Measurements from ENCODE around the gene SNAPC2.

Gene SNAPC2

GRCh38 chr19:7894612-7895309, 25.4 kb upstream of the SNAPC2 start:
- no peak for DNase-seq (ENCODE audit: low read depth)
- TF ChIP-seq CTCF (conservative IDR thresholded peaks at IDR 0.05; ENCODE audit: control insufficient read depth, insufficient read depth, low read depth, low read length), result no peak
- no peak overlapping the region for H3K4me3 ChIP-seq (ENCODE audit: control insufficient read depth, low read depth, low read length)

- no peak overlapping the region for H3K4me3 ChIP-seq (ENCODE audit: control insufficient read depth, low read depth, low read length)
- DNase-seq (ENCODE audit: low read depth), result no peak
- no peak for TF ChIP-seq CTCF (conservative IDR thresholded peaks at IDR 0.05; ENCODE audit: control insufficient read depth, insufficient read depth, low read depth, low read length)
Measured at GRCh38 chr19:7895565-7895964, 24.6 kb upstream of the SNAPC2 start.

- no peak for DNase-seq (ENCODE audit: low read depth)
- TF ChIP-seq CTCF (conservative IDR thresholded peaks at IDR 0.05; ENCODE audit: control insufficient read depth, insufficient read depth, low read depth, low read length), result no peak
- no peak overlapping the region for H3K4me3 ChIP-seq (ENCODE audit: control insufficient read depth, low read depth, low read length)
Measured at GRCh38 chr19:7897292-7897691, 22.8 kb upstream of the SNAPC2 start.

GRCh38 chr19:7898967-7899366, 21.2 kb upstream of the SNAPC2 start:
- DNase-seq (ENCODE audit: low read depth), result no peak
- no peak for TF ChIP-seq CTCF (conservative IDR thresholded peaks at IDR 0.05; ENCODE audit: control insufficient read depth, insufficient read depth, low read depth, low read length)
- no peak overlapping the region for H3K4me3 ChIP-seq (ENCODE audit: control insufficient read depth, low read depth, low read length)

GRCh38 chr19:7899751-7900378, 20.3 kb upstream of the SNAPC2 start:
- no peak for DNase-seq (ENCODE audit: low read depth)
- no peak for TF ChIP-seq CTCF (conservative IDR thresholded peaks at IDR 0.05; ENCODE audit: control insufficient read depth, insufficient read depth, low read depth, low read length)
- H3K4me3 ChIP-seq (ENCODE audit: control insufficient read depth, low read depth, low read length), result no peak overlapping the region

- no peak overlapping the region for H3K4me3 ChIP-seq (ENCODE audit: control insufficient read depth, low read depth, low read length)
- no peak for TF ChIP-seq CTCF (conservative IDR thresholded peaks at IDR 0.05; ENCODE audit: control insufficient read depth, insufficient read depth, low read depth, low read length)
- no peak for DNase-seq (ENCODE audit: low read depth)
Measured at GRCh38 chr19:7900401-7900870, 19.7 kb upstream of the SNAPC2 start.

All from fibroblast of mammary gland (primary cell).